NCI-H510A treated with DMSO at 0.1 percent for 48 hours (cell line): ENCODE measurements around the gene MED13.
"Not testable (repeated sequence)": the region's sequence is repeated elsewhere in the genome, so short reads cannot be mapped to it uniquely, and the experiment has no call there.

Source experiments
- DNase-seq: peaks from one replicate; lab custom pipeline; 2025; lab: John Stamatoyannopoulos, UW

The MED13 gene

GRCh38 chr17:62058611-62059010, 6.5 kb downstream of the MED13 start:
- DNase-seq = no peak

- DNase-seq = no peak
These were observed 7.4 kb downstream of the MED13 start for GRCh38 chr17:62057696-62058095.

GRCh38 chr17:62052765-62053338, 12.2 kb downstream of the MED13 start:
- no peak for DNase-seq

- no peak for DNase-seq
These were observed 14.0 kb downstream of the MED13 start for GRCh38 chr17:62051053-62051452.

GRCh38 chr17:62049299-62049698, 15.8 kb downstream of the MED13 start:
- DNase-seq = no peak

GRCh38 chr17:62048262-62048661, 16.8 kb downstream of the MED13 start:
- DNase-seq = no peak

GRCh38 chr17:62045517-62045916, 19.6 kb downstream of the MED13 start:
- no peak for DNase-seq

- no peak for DNase-seq
These were observed 20.0 kb downstream of the MED13 start for GRCh38 chr17:62045109-62045508.

- DNase-seq = no peak
These were observed 21.5 kb downstream of the MED13 start for GRCh38 chr17:62043602-62044001.

- DNase-seq = no peak
These were observed 21.9 kb downstream of the MED13 start for GRCh38 chr17:62043140-62043539.

GRCh38 chr17:62038248-62038647, 26.8 kb downstream of the MED13 start:
- no peak for DNase-seq

GRCh38 chr17:62033317-62033716, 31.8 kb downstream of the MED13 start:
- DNase-seq = no peak

- DNase-seq = no peak
These were observed 32.6 kb downstream of the MED13 start for GRCh38 chr17:62032480-62032879.

GRCh38 chr17:62030264-62030663, 34.8 kb downstream of the MED13 start:
- DNase-seq = no peak

- DNase-seq = no peak
These were observed 40.2 kb downstream of the MED13 start for GRCh38 chr17:62024866-62025265.

GRCh38 chr17:62017912-62018311, 47.2 kb downstream of the MED13 start:
- DNase-seq = no peak

GRCh38 chr17:62017496-62017895, 47.6 kb downstream of the MED13 start:
- no peak for DNase-seq

- no peak for DNase-seq
These were observed 50.6 kb downstream of the MED13 start for GRCh38 chr17:62014526-62014925.

GRCh38 chr17:62009220-62009619, 55.9 kb downstream of the MED13 start:
- no peak for DNase-seq

- no peak for DNase-seq
These were observed 56.8 kb downstream of the MED13 start for GRCh38 chr17:62008294-62008693.

- no peak for DNase-seq
These were observed 60.7 kb downstream of the MED13 start for GRCh38 chr17:62004388-62004787.

- not testable (repeated sequence) for DNase-seq
These were observed 61.9 kb downstream of the MED13 start for GRCh38 chr17:62003141-62003540.

GRCh38 chr17:62001105-62001504, 64.0 kb downstream of the MED13 start:
- DNase-seq = no peak

- no peak for DNase-seq
These were observed 64.9 kb downstream of the MED13 start for GRCh38 chr17:62000186-62000585.

GRCh38 chr17:61998534-61998933, 66.5 kb downstream of the MED13 start:
- DNase-seq = not testable (repeated sequence)
